Measurements from ENCODE around the gene EMC7.

GRCh38 chr15:34119291-34119690 lies 17.6 kb upstream of the EMC7 start:
- TF ChIP-seq FOXM1 (IDR thresholded peaks at IDR 0.05; ENCODE audit: borderline replicate concordance, low read depth) (no peak), REST (IDR thresholded peaks at IDR 0.05; ENCODE audit: low read depth) (no peak), EGR1 (IDR thresholded peaks at IDR 0.05) (no peak), MAX (IDR thresholded peaks at IDR 0.05) (no peak), USF1 (IDR thresholded peaks at IDR 0.05) (no peak)

Data from Ishikawa (cell line).